GM18505 (cell line): Measurements from ENCODE around the gene FOXP1.

ENCODE experiments used
- ATAC-seq: cut with Tn5 transposase; IDR thresholded peaks from one replicate; pipeline ENCODE4 v1.9.1; 2021; ENCODE audit not compliant: unreplicated experiment
- POLR2A ChIP-seq: IDR thresholded peaks from 4 replicates; pipeline ENCODE4 v1.6.1; 2011; ENCODE audit warnings: borderline replicate concordance; ENCODE audit not compliant: insufficient read depth, insufficient read length; ENCODE audit errors: extremely low read depth

Gene FOXP1

GRCh38 chr3:71398157-71398836 lies 185.2 kb downstream of the FOXP1 start:
- no peak for ATAC-seq
- TF ChIP-seq POLR2A = no peak

GRCh38 chr3:71397726-71398125 lies 185.8 kb downstream of the FOXP1 start:
- no peak for ATAC-seq
- no peak for TF ChIP-seq POLR2A

GRCh38 chr3:71397046-71397445 lies 186.5 kb downstream of the FOXP1 start:
- no peak for ATAC-seq
- TF ChIP-seq POLR2A = no peak

DNA sequence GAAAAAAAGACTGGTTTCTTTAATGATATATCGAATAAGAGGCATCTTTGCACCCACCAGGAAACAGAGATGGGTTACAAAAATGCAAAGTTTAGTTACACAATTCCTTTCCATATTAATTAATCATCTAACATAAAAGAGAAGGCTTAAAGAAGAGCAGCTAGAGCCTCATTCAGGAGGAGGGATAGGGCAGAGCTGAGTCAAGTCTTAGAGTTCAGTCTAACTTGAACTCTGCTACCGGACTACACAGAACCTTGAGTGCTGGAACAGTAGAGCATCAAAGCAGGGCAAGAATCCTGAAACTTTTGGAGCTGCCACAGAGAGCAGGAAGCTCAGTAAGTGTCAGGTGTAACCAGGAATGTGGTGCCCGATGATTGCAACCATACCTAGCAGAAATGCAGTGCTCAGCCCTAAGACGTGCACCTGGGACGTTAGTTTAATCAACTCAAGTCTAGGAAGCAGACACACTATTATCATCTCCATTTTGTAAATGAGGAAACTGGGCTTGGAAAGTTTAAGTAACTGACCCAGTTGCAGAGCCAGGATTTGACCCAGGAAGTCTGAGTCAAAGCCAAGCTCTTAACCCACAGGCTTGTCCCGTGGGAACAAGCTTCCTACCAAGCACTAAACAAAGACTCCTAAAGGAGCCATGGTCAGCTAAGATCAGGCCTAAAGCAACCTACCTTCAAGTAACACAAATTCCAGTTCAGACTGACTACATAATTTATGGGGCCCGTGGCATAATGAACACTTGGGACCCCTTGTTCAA lies 187.4 kb downstream of the FOXP1 start:
- TF ChIP-seq POLR2A = no peak
- no peak for ATAC-seq

DNA sequence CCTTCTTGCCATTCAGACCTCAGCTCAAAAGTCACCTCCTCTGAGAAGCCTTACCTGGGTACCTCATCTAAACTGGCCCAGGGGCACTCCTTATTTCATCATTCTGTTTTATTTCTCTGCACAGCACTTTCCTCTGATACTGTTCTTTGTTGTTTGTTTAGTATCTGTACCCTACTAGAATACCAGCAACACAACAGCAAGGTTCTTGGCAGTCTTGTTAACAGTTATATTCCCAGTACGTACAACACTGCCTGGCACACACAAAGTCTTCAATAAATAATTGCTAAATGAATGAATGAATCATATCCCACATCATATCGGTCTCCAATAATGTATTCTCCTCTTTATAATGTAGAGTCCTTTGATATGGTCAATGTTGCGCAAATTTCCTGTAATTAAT lies 188.1 kb downstream of the FOXP1 start:
- TF ChIP-seq POLR2A = no peak
- ATAC-seq = no peak

GRCh38 chr3:71393745-71394144 lies 189.8 kb downstream of the FOXP1 start:
- TF ChIP-seq POLR2A = no peak
- no peak for ATAC-seq

- no peak for TF ChIP-seq POLR2A
- ATAC-seq = peak; percentile 39
These were observed 190.4 kb downstream of the FOXP1 start for GRCh38 chr3:71393093-71393492.

DNA sequence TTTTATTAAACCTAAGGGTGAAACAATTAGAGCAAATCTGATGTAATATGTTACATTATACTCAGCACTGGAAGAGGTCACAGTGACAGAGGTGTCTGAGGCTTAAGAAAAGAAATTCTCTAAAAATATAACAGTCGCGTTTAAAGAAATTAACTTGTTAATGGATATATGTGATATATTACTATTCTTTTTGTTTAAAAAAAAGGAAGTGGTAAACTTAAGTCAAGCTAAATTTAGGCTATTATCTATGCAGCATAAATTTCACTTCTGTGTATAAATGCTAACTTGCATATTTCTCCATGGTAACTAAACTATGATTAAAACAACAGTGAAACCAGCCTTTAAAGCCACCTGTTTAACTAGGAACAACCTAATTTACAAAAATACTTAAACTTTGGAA lies 191.3 kb downstream of the FOXP1 start:
- TF ChIP-seq POLR2A = no peak
- ATAC-seq = peak; percentile 53

DNA sequence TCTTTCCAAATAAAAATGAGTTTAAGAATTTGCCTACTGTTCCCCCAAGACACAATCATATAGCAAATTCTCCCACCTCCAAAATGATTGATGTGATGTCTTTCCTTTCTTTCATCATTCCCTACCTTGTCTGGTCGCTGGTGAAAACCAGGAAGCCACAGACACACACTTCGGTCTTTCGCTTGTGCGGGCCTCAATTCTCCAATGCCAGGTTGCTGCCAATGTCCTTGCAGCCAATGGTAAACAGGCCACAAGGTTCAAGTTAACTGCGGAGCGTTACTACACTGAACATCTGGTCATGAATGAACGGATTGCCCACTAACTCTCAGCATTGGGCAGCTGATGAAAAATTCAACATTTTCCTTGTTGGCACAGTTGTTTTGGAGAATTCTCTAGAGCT lies 192.2 kb downstream of the FOXP1 start:
- no peak for TF ChIP-seq POLR2A

DNA sequence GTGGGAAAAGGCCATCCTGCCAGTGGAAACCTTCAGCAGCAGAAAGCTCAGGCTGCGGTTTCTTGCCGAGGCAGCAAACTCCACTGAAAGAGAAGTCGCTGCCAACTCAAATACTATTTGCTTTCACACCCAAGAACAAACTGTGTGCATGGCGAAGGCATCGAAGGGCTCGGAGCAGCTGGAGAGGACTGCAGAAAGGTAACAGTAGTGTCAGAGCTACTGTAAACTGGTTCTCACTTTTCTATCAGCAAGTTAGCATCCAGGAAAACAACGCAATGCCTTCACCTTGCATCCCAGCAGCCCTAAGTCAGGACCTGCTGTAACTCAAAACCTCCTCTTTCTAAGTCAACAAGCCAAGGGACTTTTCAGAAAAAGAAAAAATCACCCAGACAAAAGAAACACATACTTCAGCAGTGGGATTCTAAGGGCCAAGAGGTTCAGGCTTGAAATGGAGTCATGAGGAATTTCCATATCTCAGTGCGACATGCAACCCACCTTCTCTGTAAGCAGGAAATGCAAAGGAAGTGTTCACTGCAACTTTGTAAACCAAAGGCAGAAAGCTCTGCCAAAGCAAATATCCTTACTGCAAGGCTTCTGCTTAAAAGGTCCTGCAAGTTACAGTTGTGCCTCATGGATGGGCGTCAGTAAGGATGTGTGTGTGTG lies 193.5 kb downstream of the FOXP1 start:
- peak; percentile 29 for ATAC-seq
- TF ChIP-seq POLR2A = no peak

More for the DNA sequence above, 192.2 kb downstream of the FOXP1 start:
- ATAC-seq = no peak

GRCh38 chr3:71389191-71389590 lies 194.3 kb downstream of the FOXP1 start:
- no peak for TF ChIP-seq POLR2A
- ATAC-seq = no peak

GRCh38 chr3:71388535-71389120 lies 194.9 kb downstream of the FOXP1 start:
- no peak for ATAC-seq
- TF ChIP-seq POLR2A = no peak

DNA sequence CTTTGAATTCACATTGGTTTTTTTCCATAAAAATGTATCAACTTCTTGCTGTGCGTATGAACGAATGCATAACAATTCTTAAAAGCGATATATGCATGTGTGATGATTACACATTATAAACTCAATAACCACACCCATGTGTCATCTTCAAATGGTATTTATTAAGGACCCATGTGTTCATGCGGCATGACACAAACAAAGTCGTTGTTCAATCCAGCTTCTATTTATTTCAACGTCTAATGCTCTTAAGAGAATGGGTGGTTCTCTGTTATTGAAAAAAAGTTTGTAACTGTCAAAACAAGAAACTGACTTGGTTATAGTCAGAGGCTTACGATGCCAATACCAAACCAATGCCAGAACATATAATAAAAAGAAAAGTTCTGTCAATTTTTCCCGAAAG lies 195.9 kb downstream of the FOXP1 start:
- no peak for ATAC-seq
- TF ChIP-seq POLR2A = no peak
